BJ (cell line): ENCODE measurements around the gene DIPK1C. TPM values are rescaled to one million over a fixed set of nuclear protein-coding genes. Genes with fewer than 3 reads are reported as not detected.

Source experiments
- CTCF ChIA-PET: fragments of 350-600 bp; formaldehyde crosslinking; extraction: SDS; loops from one replicate; lab custom pipeline; 2021; ENCODE audit warnings: antibody characterized with exemption, inconsistent platforms; lab: Yijun Ruan, JAX
- POLR2A ChIA-PET: fragments of 300-600 bp; sonication (Branson Sonifier 250); formaldehyde crosslinking; extraction: SDS; loops from one replicate; lab custom pipeline; 2021; ENCODE audit warnings: antibody characterized with exemption; lab: Charles Lee
- DNase-seq: peaks from one replicate; pipeline ENCODE4 v3.0.0-alpha.2; 2011; ENCODE audit warnings: low read depth
- H3K27me3 ChIP-seq: 2 replicates; pipeline ENCODE4 v1.6.0; 2011; ENCODE audit warnings: low read length; ENCODE audit not compliant: control insufficient read depth, insufficient read depth
- H3K36me3 ChIP-seq: 2 replicates; pipeline ENCODE4 v1.5.1; 2011; ENCODE audit warnings: low read length; ENCODE audit not compliant: control insufficient read depth, insufficient read depth
- H3K4me3 ChIP-seq: 2 replicates; pipeline ENCODE4 v1.5.1; 2011; ENCODE audit warnings: low read depth, mild to moderate bottlenecking, control low read depth, low read length
- CTCF ChIP-seq: IDR thresholded peaks from 2 replicates; pipeline ENCODE4 v1.5.1; 2011; ENCODE audit warnings: low read depth, mild to moderate bottlenecking, control low read depth, inconsistent platforms, low read length, moderate library complexity; ENCODE audit not compliant: insufficient read depth
- polyA plus RNA-seq: library from polyadenylated mRNA; depleted of rRNA; stranded (reverse); fragments of >200 nt; gene quantifications from 2 replicates; pipeline ENCODE4 v1.2.3, GENCODE V29; 2011

DIPK1C gene
- polyA plus RNA-seq, 1 experiment: not detected

DNA sequence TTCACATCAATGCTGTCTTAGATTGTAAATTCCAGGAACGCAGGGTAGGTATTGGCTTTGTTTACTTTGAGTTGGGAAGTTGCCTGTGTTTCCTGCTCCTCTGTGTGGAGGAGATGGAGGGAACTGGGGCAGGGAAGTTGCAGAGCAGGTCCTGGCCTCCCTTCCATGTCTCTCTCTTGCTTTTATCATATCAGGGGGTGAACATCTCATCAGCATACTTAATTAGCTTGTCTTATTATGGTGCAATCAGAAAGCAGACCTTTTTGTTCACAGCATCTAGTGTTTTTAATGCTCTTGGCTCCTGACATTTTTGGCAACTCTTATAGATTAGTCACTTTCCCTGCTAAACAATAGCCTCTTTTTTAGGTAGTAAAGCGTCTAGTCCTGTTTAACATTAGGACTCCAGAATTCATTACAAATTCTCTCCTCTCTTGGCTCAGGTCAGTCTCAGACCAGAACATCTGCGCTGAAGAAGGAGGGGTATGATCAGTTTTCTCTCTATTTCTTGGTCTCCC is 11.5 kb upstream of the DIPK1C start:
- ChIA-PET POLR2A (no interaction called here), CTCF (no interaction called here)
- TF ChIP-seq CTCF: no peak
- H3K4me3 ChIP-seq: no peak overlapping the region
- peaks cover 2% of the 10 kb centered on the region for H3K27me3 ChIP-seq
- no peak for DNase-seq
- H3K36me3 ChIP-seq: no peaks in the 10 kb centered on the region

- H3K36me3 ChIP-seq: no peaks in the 10 kb centered on the region
- ChIA-PET CTCF (interaction anchor here (1.0 to 1.4 kb wide), 2 partner anchors 10 to 86 kb away, joined by 3 read pairs; no protein-coding TSS in a partner anchor), POLR2A (no interaction called here)
- peaks cover 4% of the 10 kb centered on the region for H3K27me3 ChIP-seq
- no peak for DNase-seq
- H3K4me3 ChIP-seq: no peak overlapping the region
- no peak for TF ChIP-seq CTCF
Observed at GRCh38 chr18:74465775-74466174, 8.7 kb upstream of the DIPK1C start.

GRCh38 chr18:74463983-74464382 is 6.9 kb upstream of the DIPK1C start:
- no peaks in the 10 kb centered on the region for H3K36me3 ChIP-seq
- CTCF ChIA-PET: no interaction called here

GRCh38 chr18:74463254-74463653 is 6.1 kb upstream of the DIPK1C start:
- CTCF ChIA-PET: interaction anchor here (0.9 to 1.2 kb wide), 2 partner anchors 10 to 123 kb away, joined by 3 read pairs; no protein-coding TSS in a partner anchor
- Histone ChIP-seq H3K4me3 (no peak overlapping the region), H3K27me3 (peaks cover 11% of the 10 kb centered on the region), H3K36me3 (no peaks in the 10 kb centered on the region)
- DNase-seq: no peak
- TF ChIP-seq CTCF: no peak
- POLR2A ChIA-PET: no interaction called here

More at GRCh38 chr18:74463983-74464382, 6.9 kb upstream of the DIPK1C start:
- POLR2A ChIA-PET: no interaction called here
- no peak overlapping the region for H3K4me3 ChIP-seq
- H3K27me3 ChIP-seq: peaks cover 8% of the 10 kb centered on the region
- no peak for DNase-seq
- no peak for TF ChIP-seq CTCF

GRCh38 chr18:74460825-74461224 is 3.7 kb upstream of the DIPK1C start:
- CTCF ChIA-PET: interaction anchor here (1.0 kb wide), 1 partner anchor 18 kb away, joined by 3 read pairs; no protein-coding TSS in a partner anchor
- no peak for DNase-seq
- no peaks in the 10 kb centered on the region for H3K36me3 ChIP-seq
- TF ChIP-seq CTCF: no peak
- no peak overlapping the region for H3K4me3 ChIP-seq
- peaks cover 24% of the 10 kb centered on the region for H3K27me3 ChIP-seq
- POLR2A ChIA-PET: no interaction called here
